GM19239 (cell line): Measurements from ENCODE around the gene SKA3.
"Not testable (repeated sequence)": the region's sequence is repeated elsewhere in the genome, so short reads cannot be mapped to it uniquely, and the experiment has no call there.

Experiments
- DNase-seq: peaks from one replicate; pipeline ENCODE4 v3.0.0; 2011; ENCODE audit warnings: low spot score; ENCODE audit not compliant: insufficient read length
- FAIRE-seq: peaks from 2 replicates; lab custom pipeline; 2011; peaks lifted over from hg19 to GRCh38; lab: Jason Lieb, UNC

The SKA3 gene

GRCh38 chr13:21176215-21176981 lies at the start of gene SKA3, which contains the start of gene MRPL57:
TSS of gene SKA3 (minus strand) at chr13:21176552. CDS start at chr13:21176477, 75 bp downstream.
TSS of gene MRPL57 (plus strand) at chr13:21176658. CDS start at chr13:21176917, 259 bp downstream.
- peak; percentile 90 for DNase-seq
- peak; percentile 88 for FAIRE-seq

- DNase-seq (no peak), FAIRE-seq (no peak)
Observed at GRCh38 chr13:21225082-21225481, 48.7 kb upstream of the SKA3 start.

GRCh38 chr13:21221268-21221667 lies 44.9 kb upstream of the SKA3 start:
- DNase-seq (no peak), FAIRE-seq (no peak)

- FAIRE-seq: not testable (repeated sequence)
Observed at GRCh38 chr13:21219716-21220115, 43.4 kb upstream of the SKA3 start.

GRCh38 chr13:21219036-21219381 lies 42.7 kb upstream of the SKA3 start:
- DNase-seq (no peak), FAIRE-seq (no peak)

More at GRCh38 chr13:21219716-21220115, 43.4 kb upstream of the SKA3 start:
- not testable (repeated sequence) for DNase-seq

GRCh38 chr13:21218351-21219035 lies 42.1 kb upstream of the SKA3 start:
- DNase-seq: peak; percentile 38
- FAIRE-seq: peak; percentile 93

- FAIRE-seq (no peak), DNase-seq (no peak)
Observed at GRCh38 chr13:21216332-21216731, 40.0 kb upstream of the SKA3 start.

GRCh38 chr13:21215419-21215818 lies 39.1 kb upstream of the SKA3 start:
- not testable (repeated sequence) for DNase-seq
- FAIRE-seq: peak; percentile 28

GRCh38 chr13:21212138-21212775 lies 35.9 kb upstream of the SKA3 start:
- FAIRE-seq: no peak
- no peak for DNase-seq

- DNase-seq (no peak), FAIRE-seq (no peak)
Observed at GRCh38 chr13:21208652-21209154, 32.4 kb upstream of the SKA3 start.

- DNase-seq (no peak), FAIRE-seq (no peak)
Observed at GRCh38 chr13:21202767-21203531, 26.6 kb upstream of the SKA3 start.

- not testable (repeated sequence) for FAIRE-seq, DNase-seq
Observed at GRCh38 chr13:21201456-21202190, 25.3 kb upstream of the SKA3 start.

- not testable (repeated sequence) for DNase-seq, FAIRE-seq
Observed at GRCh38 chr13:21198391-21198790, 22.0 kb upstream of the SKA3 start.

GRCh38 chr13:21197606-21198225 lies 21.4 kb upstream of the SKA3 start:
- not testable (repeated sequence) for FAIRE-seq, DNase-seq

- not testable (repeated sequence) for DNase-seq, FAIRE-seq
Observed at GRCh38 chr13:21194756-21195155, 18.4 kb upstream of the SKA3 start.

- FAIRE-seq, DNase-seq: not testable (repeated sequence)
Observed at GRCh38 chr13:21186410-21186809, 10.1 kb upstream of the SKA3 start.

GRCh38 chr13:21181671-21182070 lies 5.3 kb upstream of the SKA3 start:
- DNase-seq: no peak
- no peak for FAIRE-seq

- DNase-seq (peak; percentile 13), FAIRE-seq (no peak)
Observed at GRCh38 chr13:21176982-21177284, 581 bp upstream of the SKA3 start.

- DNase-seq: no peak
- peak; percentile 66 for FAIRE-seq
Observed at GRCh38 chr13:21175656-21176214, 617 bp downstream of the SKA3 start.
